NCI-H1092 treated with DMSO at 0.1 percent for 48 hours (cell line): Measurements from ENCODE around the gene POLD3.

ENCODE experiments used
- DNase-seq: peaks from one replicate; lab custom pipeline; 2025; lab: John Stamatoyannopoulos, UW

Gene POLD3

DNA sequence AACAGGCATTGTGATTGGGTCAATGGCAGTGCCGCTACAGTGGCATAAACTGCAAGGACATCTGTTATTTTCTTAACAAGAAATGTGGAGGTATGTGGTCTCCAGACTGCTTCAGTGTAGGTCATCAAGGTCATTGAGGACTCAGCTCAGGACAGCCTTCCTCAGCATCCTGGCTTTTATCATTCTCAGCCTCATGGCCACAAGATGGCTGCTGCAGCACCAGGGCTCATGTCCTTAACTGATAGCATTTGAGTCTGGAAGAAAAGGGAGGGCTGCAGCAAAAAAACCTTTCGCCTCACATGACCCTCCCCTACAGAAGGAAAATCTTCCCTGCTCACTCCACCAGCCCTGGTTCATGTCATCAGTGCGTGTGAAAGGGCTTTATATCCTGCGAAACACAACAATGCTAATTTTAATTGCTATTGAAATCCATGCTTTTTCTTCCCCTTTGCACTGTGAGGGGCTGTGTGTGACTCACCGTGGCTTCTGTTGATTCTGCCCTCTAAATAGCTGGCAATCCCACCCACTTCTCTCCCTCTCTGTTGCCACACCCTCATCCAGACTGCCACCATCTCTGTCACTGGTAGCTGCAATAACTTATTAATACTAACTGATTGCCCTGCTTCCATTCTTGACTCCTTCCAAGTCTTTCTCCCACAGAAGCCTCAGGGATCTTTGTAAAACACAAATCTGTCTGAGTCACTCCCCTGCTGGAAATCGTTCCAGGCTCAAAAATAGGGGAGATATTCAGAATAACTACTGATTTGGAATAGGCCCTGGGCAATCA is 95.0 kb downstream of the POLD3 start:
- DNase-seq, result no peak

DNA sequence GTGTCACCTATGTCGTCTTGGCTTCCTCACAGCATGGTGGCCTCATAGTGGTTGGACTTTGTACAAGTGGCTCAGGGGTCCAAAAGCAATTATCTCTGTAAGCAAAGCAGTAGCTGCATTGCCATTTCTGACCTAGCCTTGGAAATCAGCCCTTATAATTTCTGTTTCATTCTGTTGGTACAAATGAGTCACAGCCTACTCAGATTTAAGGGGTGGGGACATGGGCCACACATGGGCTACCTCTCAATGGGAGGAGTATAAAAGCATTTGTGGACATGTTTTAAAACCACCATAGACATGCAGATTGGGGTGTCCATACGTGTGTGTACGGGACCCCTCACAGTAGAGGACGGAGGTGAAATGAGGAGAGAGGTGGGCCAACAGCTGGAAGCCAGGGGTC is 97.3 kb downstream of the POLD3 start:
- no peak for DNase-seq

DNA sequence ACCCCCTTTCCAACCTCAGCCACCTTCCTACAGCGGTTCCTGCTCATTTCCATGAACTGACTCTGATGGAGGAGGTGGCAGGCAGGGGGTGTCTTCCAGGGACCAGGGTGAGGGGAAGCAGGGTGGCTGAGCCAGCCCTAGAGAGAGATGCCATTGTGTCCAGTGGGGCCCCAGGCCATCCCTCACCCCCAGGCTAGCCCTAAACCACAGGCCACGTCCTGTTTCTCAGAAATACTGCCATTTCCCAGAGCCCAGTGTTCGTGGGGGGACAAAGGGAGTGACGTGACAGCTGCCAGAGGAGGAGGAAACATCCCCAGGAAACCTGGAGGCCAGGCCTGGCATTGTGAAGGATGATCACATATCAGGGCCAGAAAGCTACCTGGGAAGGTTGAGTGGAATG is 99.4 kb downstream of the POLD3 start:
- no peak for DNase-seq
